H9 (cell line): Measurements from ENCODE around the gene MOBP. TPM values are rescaled to one million over a fixed set of nuclear protein-coding genes. Genes with fewer than 3 reads are reported as not detected.

ENCODE experiments used
- DNase-seq: peaks from one replicate; pipeline ENCODE4 v3.0.0-alpha.2; 2017
- H2AFZ ChIP-seq: one replicate; pipeline ENCODE4 v1.6.1; 2013; ENCODE audit warnings: mild to moderate bottlenecking, low read length, control low read depth, moderate library complexity
- H2AK5ac ChIP-seq: 2 replicates; pipeline ENCODE4 v1.6.1; 2013; ENCODE audit warnings: low read length, control low read depth, mixed read lengths; ENCODE audit not compliant: insufficient read length
- H2BK120ac ChIP-seq: one replicate; pipeline ENCODE4 v1.6.1; 2013; ENCODE audit warnings: low read depth, mild to moderate bottlenecking, low read length, control low read depth, inconsistent platforms; ENCODE audit not compliant: poor library complexity, severe bottlenecking
- H2BK12ac ChIP-seq: 2 replicates; pipeline ENCODE4 v1.6.1; 2013; ENCODE audit warnings: low read length, control low read depth, mixed read lengths, low read depth; ENCODE audit not compliant: insufficient read length
- H2BK15ac ChIP-seq: 2 replicates; pipeline ENCODE4 v1.6.1; 2013; ENCODE audit warnings: low read depth, low read length, control low read depth
- H2BK20ac ChIP-seq: one replicate; pipeline ENCODE4 v1.6.1; 2013; ENCODE audit warnings: low read depth, mild to moderate bottlenecking, low read length, control low read depth, inconsistent platforms; ENCODE audit not compliant: poor library complexity, severe bottlenecking
- H2BK5ac ChIP-seq: 2 replicates; pipeline ENCODE4 v1.6.1; 2013; ENCODE audit warnings: low read length, control low read depth, mixed read lengths; ENCODE audit not compliant: insufficient read length
- H3K14ac ChIP-seq: 2 replicates; pipeline ENCODE4 v1.6.1; 2013; ENCODE audit warnings: low read length, control low read depth; ENCODE audit not compliant: insufficient read depth
- H3K18ac ChIP-seq: 2 replicates; pipeline ENCODE4 v1.6.1; 2013; ENCODE audit warnings: low read depth, mild to moderate bottlenecking, mixed read lengths, low read length, control low read depth; ENCODE audit not compliant: insufficient read length
- H3K23ac ChIP-seq: 2 replicates; pipeline ENCODE4 v1.6.1; 2013; ENCODE audit warnings: low read length, control low read depth, mixed read lengths, low read depth; ENCODE audit not compliant: insufficient read length
- H3K23me2 ChIP-seq: 2 replicates; pipeline ENCODE4 v1.6.1; 2013; ENCODE audit warnings: low read depth, mild to moderate bottlenecking, mixed read lengths, low read length, control low read depth; ENCODE audit not compliant: insufficient read length, poor library complexity, severe bottlenecking
- H3K27ac ChIP-seq: 2 replicates; pipeline ENCODE4 v1.5.1; 2013; ENCODE audit warnings: low read length, control low read depth, mixed read lengths, low read depth; ENCODE audit not compliant: insufficient read length
- H3K27me3 ChIP-seq: 2 replicates; pipeline ENCODE4 v1.6.1; 2013; ENCODE audit warnings: low read length, control low read depth, inconsistent platforms; ENCODE audit not compliant: insufficient read depth
- H3K4ac ChIP-seq: 2 replicates; pipeline ENCODE4 v1.6.1; 2013; ENCODE audit warnings: low read depth, mild to moderate bottlenecking, control low read depth, inconsistent platforms, low read length, moderate library complexity
- H3K4me1 ChIP-seq: 2 replicates; pipeline ENCODE4 v1.6.1; 2013; ENCODE audit warnings: low read length, control low read depth, inconsistent platforms; ENCODE audit not compliant: insufficient read depth
- H3K4me2 ChIP-seq: 2 replicates; pipeline ENCODE4 v1.6.1; 2013; ENCODE audit warnings: low read length, control low read depth, mixed read lengths; ENCODE audit not compliant: insufficient read length, insufficient read depth
- H3K56ac ChIP-seq: 2 replicates; pipeline ENCODE4 v1.6.1; 2013; ENCODE audit warnings: low read depth, mild to moderate bottlenecking, mixed read lengths, low read length, control low read depth; ENCODE audit not compliant: insufficient read length
- H3K79me1 ChIP-seq: 2 replicates; pipeline ENCODE4 v1.6.1; 2013; ENCODE audit warnings: low read depth, mild to moderate bottlenecking, moderate library complexity, low read length, control low read depth, inconsistent platforms; ENCODE audit not compliant: insufficient read depth, poor library complexity, severe bottlenecking
- H3K79me2 ChIP-seq: 2 replicates; pipeline ENCODE4 v1.6.1; 2013; ENCODE audit warnings: low read length, control low read depth, inconsistent platforms; ENCODE audit not compliant: insufficient read depth
- H3K9ac ChIP-seq: 2 replicates; pipeline ENCODE4 v1.6.1; 2013; ENCODE audit warnings: low read length, control low read depth, mixed read lengths; ENCODE audit not compliant: insufficient read length; ENCODE audit errors: extremely low read depth
- H3K9me3 ChIP-seq: one replicate; pipeline ENCODE4 v1.6.1; 2013; ENCODE audit warnings: low read depth, low read length, inconsistent platforms; ENCODE audit not compliant: control insufficient read depth
- H3T11ph ChIP-seq: one replicate; pipeline ENCODE4 v1.6.1; 2013; ENCODE audit warnings: mild to moderate bottlenecking, low read length, control low read depth, inconsistent platforms
- H4K20me1 ChIP-seq: one replicate; pipeline ENCODE4 v1.6.1; 2013; ENCODE audit not compliant: control insufficient read depth, insufficient read length, insufficient read depth
- H4K5ac ChIP-seq: 2 replicates; pipeline ENCODE4 v1.6.1; 2013; ENCODE audit warnings: low read depth, mild to moderate bottlenecking, mixed read lengths, low read length, control low read depth; ENCODE audit not compliant: insufficient read length
- H4K8ac ChIP-seq: replicated peaks from 2 replicates; pipeline ENCODE4 v1.6.1; 2013; ENCODE audit warnings: low read length, control low read depth, mixed read lengths, low read depth; ENCODE audit not compliant: insufficient read length
- H4K91ac ChIP-seq: 2 replicates; pipeline ENCODE4 v1.6.1; 2013; ENCODE audit warnings: low read depth, mild to moderate bottlenecking, moderate library complexity, mixed read lengths, low read length, control low read depth; ENCODE audit not compliant: insufficient read length
- H3K27ac Mint-ChIP-seq, 3 experiments: 2 replicates in 2 of 3; 3 replicates in 1 of 3; pipeline ENCODE4 v1.8.0; 2020 to 2021; ENCODE audit warnings: mixed read lengths in 3 of 3, mild to moderate bottlenecking in 1 of 3, moderate library complexity in 1 of 3
- H3K27me3 Mint-ChIP-seq: 2 replicates; pipeline ENCODE4 v1.8.0; 2021; ENCODE audit warnings: low read depth, mild to moderate bottlenecking, moderate library complexity, mixed read lengths
- H3K36me3 Mint-ChIP-seq, 3 experiments: 2 replicates in 2 of 3; 3 replicates in 1 of 3; pipeline ENCODE4 v1.8.0; 2020 to 2021; ENCODE audit warnings: low read depth in 3 of 3, mixed read lengths in 3 of 3; ENCODE audit not compliant: insufficient read depth in 1 of 3
- H3K4me1 Mint-ChIP-seq, 2 experiments: 2 replicates each; pipeline ENCODE4 v1.8.0; 2020; ENCODE audit warnings: mixed read lengths in 2 of 2
- H3K4me3 Mint-ChIP-seq, 2 experiments: 2 replicates in 1 of 2; 3 replicates in 1 of 2; pipeline ENCODE4 v1.8.0; 2020 to 2021; ENCODE audit warnings: mild to moderate bottlenecking in 2 of 2, mixed read lengths in 2 of 2, moderate library complexity in 1 of 2
- H3K9me3 Mint-ChIP-seq, 2 experiments: 2 replicates in 1 of 2; 3 replicates in 1 of 2; pipeline ENCODE4 v1.8.0; 2020; ENCODE audit warnings: mild to moderate bottlenecking in 2 of 2, mixed read lengths in 2 of 2, moderate library complexity in 1 of 2
- CTCF ChIP-seq: fragments of 200-600 bp; sonication (generic); conservative IDR thresholded peaks from 3 replicates; pipeline ENCODE4 v1.8.0; 2021; ENCODE audit warnings: antibody characterized with exemption, mild to moderate bottlenecking
- WGBS: extraction: QIAGEN DNeasy Blood & Tissue Kit; methylation state at CpG from one replicate; pipeline ENCODE4 v1.1.7; 2013; ENCODE audit warnings: missing lambda C conversion rate, low lambda C conversion rate, mixed read lengths; ENCODE audit not compliant: insufficient read length; ENCODE audit errors: extremely low coverage; 5-methylcytosine and 5-hydroxymethylcytosine counted together
- total RNA-seq: library from RNA; stranded (reverse); gene quantifications from 2 replicates; pipeline ENCODE4 v1.2.1, GENCODE V29; 2021

Gene MOBP
- total RNA-seq, 1 experiment from 2014 or later: not detected

GRCh38 chr3:39463269-39463668, 4.2 kb upstream of the MOBP start:
- no peak overlapping the region for H3K23ac ChIP-seq
- H3K4me2 ChIP-seq: no peak overlapping the region
- Mint-ChIP-seq H3K36me3 (peaks cover 0 to 4% (median 3%) of the 10 kb centered on the region in 3 experiments; a peak in 1 of 7 replicates), H3K27ac (no peak overlapping the region; a peak in 1 of 7 replicates), H3K27me3 (peaks cover 8% of the 10 kb centered on the region), H3K9me3 (peaks cover 3% of the 10 kb centered on the region in 2 experiments; a peak in 3 of 5 replicates), H3K4me3 (no peak overlapping the region), H3K4me1 (peaks cover 23 to 24% of the 10 kb centered on the region in 2 experiments)
- H3K23me2 ChIP-seq: no peaks in the 10 kb centered on the region
- H3K4me1 ChIP-seq: no peaks in the 10 kb centered on the region; the same call in 1 of the 2 replicates
- H4K91ac ChIP-seq: no peak overlapping the region
- H3K9me3 ChIP-seq: no peaks in the 10 kb centered on the region
- no peaks in the 10 kb centered on the region for H3K27me3 ChIP-seq
- H2BK12ac ChIP-seq: no peak overlapping the region
- no peak overlapping the region for H3K27ac ChIP-seq
- no peak overlapping the region for H2BK15ac ChIP-seq
- H2AFZ ChIP-seq: no peak overlapping the region
- TF ChIP-seq CTCF: no peak
- no peak overlapping the region for H3T11ph ChIP-seq
- H4K20me1 ChIP-seq: no peaks in the 10 kb centered on the region
- no peaks in the 10 kb centered on the region for H3K79me2 ChIP-seq
- H2BK20ac ChIP-seq: no peak overlapping the region
- H4K5ac ChIP-seq: no peak overlapping the region
- no peak overlapping the region for H3K14ac ChIP-seq
- H2BK5ac ChIP-seq: no peak overlapping the region
- H3K18ac ChIP-seq: no peak overlapping the region
- H3K4ac ChIP-seq: no peak overlapping the region
- H3K56ac ChIP-seq: no peak overlapping the region
- no peak for DNase-seq
- H2AK5ac ChIP-seq: no peak overlapping the region
- no peak overlapping the region for H3K9ac ChIP-seq
- WGBS: no CpG with 5 or more reads among the region's 1 CpG
- H3K79me1 ChIP-seq: no peaks in the 10 kb centered on the region
- H4K8ac ChIP-seq: no peak overlapping the region
- no peak overlapping the region for H2BK120ac ChIP-seq
